ENCODE measurements around the gene N4BP2L2.
"Not testable (repeated sequence)": the region's sequence is repeated elsewhere in the genome, so short reads cannot be mapped to it uniquely, and the experiment has no call there.

N4BP2L2 gene

DNA sequence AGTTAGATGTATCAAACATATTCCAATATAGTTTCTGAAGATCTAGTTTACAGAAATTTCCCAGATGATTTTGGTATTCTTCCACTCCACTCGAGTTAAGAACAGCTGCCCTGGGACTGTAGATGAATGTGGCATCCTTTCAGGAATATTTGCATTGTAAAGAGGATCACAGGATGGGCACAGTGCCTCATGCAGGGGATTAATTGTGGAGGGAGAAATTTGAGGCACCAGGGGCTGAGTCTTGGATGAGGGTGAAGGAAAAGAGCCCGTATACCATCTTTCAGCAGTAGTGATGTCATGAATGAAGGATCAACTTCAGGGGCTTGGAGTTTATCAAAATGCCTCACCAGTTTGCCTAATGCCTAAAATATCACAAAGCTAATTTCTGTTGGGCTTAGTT is 43.7 kb upstream of the N4BP2L2 start:
- DNase-seq (ENCODE audit: low read depth) = no peak
- H3K4me3 ChIP-seq (ENCODE audit: low read length) = no peak overlapping the region
- no peak for TF ChIP-seq CTCF (conservative IDR thresholded peaks at IDR 0.05; ENCODE audit: low read depth, low read length)

GRCh38 chr13:32581177-32581786 is 42.7 kb upstream of the N4BP2L2 start:
- DNase-seq (ENCODE audit: low read depth) = no peak
- no peak overlapping the region for H3K4me3 ChIP-seq (ENCODE audit: low read length)
- TF ChIP-seq CTCF (conservative IDR thresholded peaks at IDR 0.05; ENCODE audit: low read depth, low read length) = peak; percentile 59

DNA sequence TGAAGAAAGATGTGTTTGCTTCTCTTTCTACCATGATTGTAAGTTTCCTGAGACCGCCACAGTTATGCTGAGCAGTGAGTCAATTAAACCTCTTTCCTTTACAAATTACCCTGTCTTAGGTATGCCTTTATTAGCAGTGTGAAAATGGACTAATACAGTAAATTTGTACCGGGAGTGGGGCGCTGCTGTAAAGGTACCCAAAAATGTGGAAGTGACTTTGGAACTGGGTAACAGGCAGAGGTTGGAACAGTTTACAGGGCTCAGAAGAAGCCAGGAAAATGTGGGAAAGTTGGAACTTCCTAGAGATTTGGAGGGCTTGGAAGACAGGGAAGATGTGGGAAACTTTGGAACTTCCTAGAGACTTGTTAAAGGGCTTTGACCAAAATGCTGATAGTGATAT is 38.4 kb upstream of the N4BP2L2 start:
- H3K4me3 ChIP-seq (ENCODE audit: low read length) = no peak overlapping the region
- no peak for TF ChIP-seq CTCF (conservative IDR thresholded peaks at IDR 0.05; ENCODE audit: low read depth, low read length)
- DNase-seq (ENCODE audit: low read depth) = no peak

DNA sequence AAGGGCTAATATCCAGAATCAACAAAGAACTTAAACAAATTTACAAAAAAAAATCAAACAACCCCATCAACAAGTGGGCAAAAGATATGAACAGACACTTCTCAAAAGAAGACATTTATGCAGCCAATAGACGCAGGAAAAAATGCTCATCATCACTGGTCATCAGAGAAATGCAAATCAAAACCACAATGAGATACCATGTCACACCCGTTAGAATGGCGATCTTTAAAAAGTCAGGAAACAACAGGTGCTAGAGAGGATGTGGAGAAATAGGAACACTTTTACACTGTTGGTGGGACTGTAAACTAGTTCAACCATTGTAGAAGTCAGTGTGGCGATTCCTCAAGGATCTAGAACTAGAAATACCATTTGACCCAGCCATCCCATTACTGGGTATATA is 37.1 kb upstream of the N4BP2L2 start:
- not testable (repeated sequence) for DNase-seq (ENCODE audit: low read depth); H3K4me3 ChIP-seq (ENCODE audit: low read length)

DNA sequence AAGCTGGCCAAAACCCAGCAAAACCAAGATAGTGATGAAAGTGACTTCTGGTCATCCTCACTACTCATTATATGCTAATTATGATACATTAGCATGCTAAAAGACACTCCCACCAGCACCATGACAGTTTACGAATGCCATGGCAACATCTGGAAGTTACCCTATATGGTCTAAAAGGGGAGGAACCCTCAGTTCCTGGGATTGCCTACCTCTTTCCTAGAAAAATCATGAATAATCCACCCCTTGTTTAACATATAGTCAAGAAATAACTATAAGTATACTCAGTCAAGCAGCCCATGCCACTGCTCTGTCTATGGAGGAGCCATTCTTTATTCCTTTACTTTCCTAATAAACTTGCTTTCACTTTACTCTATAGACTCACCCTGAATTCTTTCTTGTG is 22.2 kb upstream of the N4BP2L2 start:
- DNase-seq (ENCODE audit: low read depth) = not testable (repeated sequence)

DNA sequence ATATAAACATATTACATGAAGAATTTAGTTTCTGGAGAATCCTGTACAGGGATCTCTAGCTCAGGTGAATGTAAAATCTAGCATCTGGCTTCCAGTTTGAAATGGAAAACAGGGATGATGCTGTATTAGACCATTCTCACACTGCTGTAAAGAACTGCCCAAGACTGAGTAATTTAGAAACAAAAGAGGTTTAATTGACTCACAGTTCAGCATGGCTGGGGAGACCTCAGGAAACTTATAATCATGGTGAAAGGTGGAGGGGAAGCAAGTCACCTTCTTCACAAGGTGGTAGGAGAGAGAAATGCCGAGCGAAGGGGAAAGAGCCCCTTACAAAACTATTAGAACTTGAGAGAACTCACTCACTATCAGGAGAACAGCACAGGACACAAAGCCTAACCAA is 17.0 kb upstream of the N4BP2L2 start:
- DNase-seq (ENCODE audit: low read depth) = no peak
- TF ChIP-seq CTCF (conservative IDR thresholded peaks at IDR 0.05; ENCODE audit: low read depth, low read length) = no peak
- no peak overlapping the region for H3K4me3 ChIP-seq (ENCODE audit: low read length)

More for the DNA sequence above, 22.2 kb upstream of the N4BP2L2 start:
- H3K4me3 ChIP-seq (ENCODE audit: low read length) = not testable (repeated sequence)

GRCh38 chr13:32553720-32554119 is 15.1 kb upstream of the N4BP2L2 start:
- no peak overlapping the region for H3K4me3 ChIP-seq (ENCODE audit: low read length)
- no peak for DNase-seq (ENCODE audit: low read depth)
- no peak for TF ChIP-seq CTCF (conservative IDR thresholded peaks at IDR 0.05; ENCODE audit: low read depth, low read length)

DNA sequence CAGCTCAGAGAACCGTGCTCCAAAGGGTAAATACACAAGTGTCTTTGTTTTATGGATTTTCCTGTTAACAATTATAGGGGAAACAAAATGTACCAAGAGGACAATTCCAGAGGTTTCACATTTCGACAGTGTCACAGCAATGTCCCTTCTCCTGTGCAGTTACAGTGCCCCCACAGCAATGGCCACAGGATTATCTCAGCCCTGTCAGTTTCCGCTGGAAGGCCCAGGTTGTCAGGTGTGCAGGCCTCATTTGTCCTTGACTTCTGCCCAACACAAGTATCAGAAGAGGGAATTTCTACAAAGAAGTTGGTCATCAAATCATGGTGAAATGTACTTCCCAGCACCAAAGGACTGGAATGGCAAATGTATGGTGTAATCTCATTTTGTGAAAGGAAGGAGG is 11.2 kb upstream of the N4BP2L2 start:
- no peak for DNase-seq (ENCODE audit: low read depth)
- no peak for TF ChIP-seq CTCF (conservative IDR thresholded peaks at IDR 0.05; ENCODE audit: low read depth, low read length)
- no peak overlapping the region for H3K4me3 ChIP-seq (ENCODE audit: low read length)
